Measurements from ENCODE around the gene TREML4. TPM values are rescaled to one million over a fixed set of nuclear protein-coding genes. Genes with fewer than 3 reads are reported as not detected.

Gene TREML4
- total RNA-seq, 1 donor from 2014 or later: not detected

DNA sequence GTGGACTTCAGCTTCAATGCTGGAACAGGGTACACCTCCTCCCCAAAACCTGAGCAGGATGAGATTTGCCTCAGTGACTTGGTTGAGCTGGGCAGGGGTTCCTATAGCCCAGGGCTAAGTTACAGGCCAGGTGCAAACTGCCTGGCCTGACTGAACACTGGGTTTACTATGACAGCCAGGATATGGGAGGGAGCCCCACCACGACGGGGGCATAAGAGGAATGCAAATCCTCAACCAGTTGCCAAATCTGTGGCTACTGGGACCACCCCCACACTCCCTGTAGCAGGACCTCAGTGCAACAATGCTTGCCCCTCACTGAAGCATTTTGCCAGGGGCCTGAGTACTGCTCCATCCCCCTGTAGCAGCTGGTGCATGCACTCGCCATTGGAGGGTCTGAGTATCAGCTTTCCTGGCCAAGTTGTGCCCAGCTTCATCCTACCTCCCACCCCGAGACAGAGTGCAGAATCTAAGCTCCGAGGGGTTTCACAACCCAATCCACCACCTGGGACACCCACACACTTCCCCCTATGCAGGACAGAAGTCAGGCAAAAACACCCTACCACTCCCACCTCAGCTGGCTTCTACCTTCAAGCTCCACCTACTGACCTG, 27.6 kb downstream of the TREML4 start:
- no peak for ATAC-seq

DNA sequence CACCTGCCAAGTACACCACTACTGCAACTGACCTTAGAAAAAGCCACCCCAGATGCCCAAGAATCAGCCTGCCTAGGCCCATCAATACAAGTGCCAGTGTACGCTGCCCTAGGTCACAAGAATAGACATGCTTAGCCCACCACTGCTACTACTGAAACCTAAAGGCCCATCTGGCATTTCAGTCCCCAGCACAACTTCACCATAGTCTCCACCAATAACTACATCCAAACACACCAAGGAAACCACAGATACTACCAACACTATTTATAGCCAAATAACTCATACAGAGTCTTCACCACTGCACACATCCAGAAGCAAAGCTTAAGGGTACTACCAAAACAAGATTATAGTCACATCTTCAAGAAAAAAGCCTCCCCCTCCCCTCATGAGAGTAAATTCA, 28.2 kb downstream of the TREML4 start:
- no peak for ATAC-seq

DNA sequence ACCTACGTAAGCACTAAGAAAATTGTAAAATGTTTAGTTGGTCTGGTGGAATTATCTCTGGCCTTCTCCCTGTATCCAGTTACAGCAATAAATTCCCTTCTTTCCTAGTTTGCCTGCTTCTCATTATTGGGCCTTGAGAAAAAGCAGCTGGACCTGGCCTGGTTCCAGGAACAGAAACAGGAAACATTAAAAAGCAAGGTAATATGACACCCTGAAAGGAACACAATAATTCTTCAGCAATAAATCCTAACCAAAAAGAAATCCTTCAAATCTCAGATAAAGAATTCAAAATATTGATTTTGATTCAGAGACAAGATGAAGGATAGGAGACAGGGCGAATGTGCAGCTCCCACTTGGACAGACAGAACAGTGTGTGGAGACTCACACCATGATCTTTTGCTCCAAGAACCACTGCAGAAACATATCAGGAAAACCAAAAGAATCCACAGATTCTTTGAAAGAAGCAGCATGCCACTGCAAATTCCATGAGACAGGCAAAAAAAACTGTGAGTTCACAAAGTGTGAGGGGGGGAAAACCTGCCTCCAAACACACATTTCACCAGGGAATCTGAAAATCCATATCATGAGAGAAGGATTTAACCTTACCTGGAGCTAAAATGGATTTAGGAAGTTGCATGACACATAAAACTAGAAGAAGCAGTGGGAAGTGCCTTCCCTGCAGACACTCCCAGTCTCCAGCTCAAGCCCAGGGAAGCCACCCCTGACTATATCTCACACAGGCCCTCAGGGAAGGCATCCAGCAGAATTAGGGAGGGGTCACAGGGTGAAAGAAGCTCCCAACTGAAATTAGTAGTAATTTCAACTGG, 29.4 kb downstream of the TREML4 start:
- ATAC-seq: no peak

DNA sequence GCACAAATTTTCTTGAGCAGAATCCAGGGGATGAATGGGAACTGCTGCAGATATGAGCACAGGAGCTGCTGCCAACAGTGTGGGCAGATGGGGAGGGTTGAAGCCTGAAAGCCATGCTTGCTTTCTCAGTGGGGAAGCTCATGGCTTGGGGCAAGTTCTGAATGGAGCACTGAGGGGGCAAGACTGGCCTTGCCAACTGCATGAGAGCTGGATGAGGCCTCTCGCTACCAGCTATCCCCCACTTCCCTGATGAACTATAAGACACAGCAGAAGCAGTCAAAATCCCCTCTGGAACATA, 30.0 kb downstream of the TREML4 start:
- no peak for ATAC-seq

DNA sequence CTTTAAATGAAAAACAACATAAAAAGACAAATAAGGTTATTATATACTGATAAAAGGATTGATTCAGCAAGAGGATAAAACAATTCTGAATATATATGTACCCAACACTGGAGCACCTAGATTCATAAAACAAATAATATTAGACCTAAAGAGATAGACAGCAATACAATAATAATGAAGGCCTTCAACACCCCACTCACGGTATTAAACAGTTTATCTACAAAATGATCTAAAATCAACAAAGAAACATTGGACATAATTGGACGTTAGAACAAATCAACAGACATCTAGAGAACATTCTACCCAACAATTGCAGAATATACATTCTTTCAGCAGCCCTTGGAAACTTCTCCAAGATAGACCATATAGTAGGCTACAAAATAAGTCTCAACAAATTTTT, 34.3 kb downstream of the TREML4 start:
- ATAC-seq: no peak

DNA sequence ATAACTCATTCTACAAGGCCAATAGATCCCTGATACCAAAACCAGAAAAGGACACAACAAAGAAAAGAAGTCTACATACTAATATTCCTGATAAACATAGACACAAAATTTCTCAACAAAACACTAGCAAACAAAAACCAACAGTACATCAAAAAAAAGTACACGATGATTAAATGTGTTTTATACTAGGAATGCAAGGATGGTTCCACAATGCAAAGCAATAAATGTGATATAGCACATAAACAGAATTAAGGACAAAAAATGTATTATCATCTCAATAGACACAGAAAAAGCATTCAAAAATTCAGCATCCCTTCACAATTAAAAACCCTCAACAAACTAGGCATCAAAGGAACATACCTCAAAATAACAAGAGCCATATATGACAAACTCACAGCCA, 35.1 kb downstream of the TREML4 start:
- no peak for ATAC-seq

DNA sequence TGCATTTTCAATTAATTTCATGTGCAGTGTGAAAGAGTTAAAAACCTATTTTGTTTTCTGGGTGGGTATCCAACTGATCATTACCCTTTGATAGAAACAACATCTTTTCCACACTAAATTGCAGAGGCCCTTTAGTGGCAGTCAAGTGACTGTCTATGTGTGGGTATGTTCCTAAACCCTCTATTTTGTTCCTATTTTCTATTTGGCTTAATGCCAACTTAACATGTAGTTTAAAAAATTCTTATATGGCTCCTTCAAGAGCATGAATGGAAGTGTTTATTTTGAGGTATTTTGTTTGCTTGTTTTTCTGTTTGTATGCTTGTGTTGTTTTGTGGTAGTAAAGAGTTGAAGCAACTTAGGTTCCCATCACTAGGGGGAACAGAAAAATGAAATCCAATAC, 38.4 kb downstream of the TREML4 start:
- no peak for ATAC-seq

DNA sequence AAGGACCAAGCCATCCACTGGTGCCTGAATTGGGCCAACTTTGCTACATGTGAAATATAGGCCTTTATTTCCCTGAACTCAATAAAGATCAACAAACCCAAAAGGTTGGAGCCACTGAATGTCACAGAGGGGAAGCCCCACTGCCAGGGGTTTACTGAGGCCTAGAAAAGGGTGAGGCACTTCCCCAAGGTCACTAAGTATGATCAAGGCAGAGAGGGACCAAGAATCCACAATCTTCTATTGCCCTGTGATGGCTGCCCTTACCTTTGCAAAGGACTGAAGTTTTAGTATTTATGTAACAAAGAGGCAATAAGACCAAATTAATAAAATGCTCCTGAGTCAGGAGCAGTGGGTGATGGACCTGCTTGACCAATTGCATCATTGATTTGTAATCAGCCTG, 40.3 kb downstream of the TREML4 start:
- no peak for ATAC-seq

DNA sequence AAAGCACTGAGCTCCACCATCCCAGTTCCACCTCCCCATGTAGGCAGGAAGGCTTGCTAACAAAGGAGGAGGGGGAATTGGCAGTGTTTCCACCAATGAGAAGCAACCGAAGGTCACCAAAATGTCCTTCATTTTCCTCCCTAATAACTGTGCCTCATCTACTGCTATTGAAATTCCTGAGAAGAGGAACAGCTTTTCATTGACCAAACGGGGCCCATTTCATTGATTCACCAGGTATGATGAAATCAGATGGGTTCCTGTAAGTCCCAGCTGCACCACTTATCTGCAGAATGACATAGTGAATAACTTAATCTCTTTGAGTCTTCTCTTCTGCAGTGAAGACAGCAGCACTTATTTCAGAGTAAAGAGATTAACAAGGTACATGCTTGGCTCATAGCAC, 41.0 kb downstream of the TREML4 start:
- no peak for ATAC-seq

DNA sequence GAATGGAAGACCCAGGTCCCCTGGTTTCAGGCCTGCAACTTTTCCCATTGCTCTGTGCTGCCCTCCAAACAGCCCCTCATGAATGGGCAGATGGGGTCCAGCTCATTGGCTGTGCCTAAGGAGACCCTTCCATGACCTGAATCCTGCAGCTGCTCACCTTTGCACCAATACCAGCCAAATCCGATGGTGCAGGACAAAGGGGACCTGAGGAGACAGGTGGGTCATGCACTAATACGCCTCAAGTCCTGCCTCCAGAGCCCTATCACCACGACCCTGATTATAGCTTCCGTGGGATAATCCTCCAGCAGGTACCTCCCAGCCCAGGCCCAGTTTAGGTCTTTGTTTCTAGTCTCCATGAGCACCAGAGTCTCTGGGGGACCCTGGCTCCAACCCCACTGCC, 41.6 kb downstream of the TREML4 start:
- no peak for ATAC-seq

DNA sequence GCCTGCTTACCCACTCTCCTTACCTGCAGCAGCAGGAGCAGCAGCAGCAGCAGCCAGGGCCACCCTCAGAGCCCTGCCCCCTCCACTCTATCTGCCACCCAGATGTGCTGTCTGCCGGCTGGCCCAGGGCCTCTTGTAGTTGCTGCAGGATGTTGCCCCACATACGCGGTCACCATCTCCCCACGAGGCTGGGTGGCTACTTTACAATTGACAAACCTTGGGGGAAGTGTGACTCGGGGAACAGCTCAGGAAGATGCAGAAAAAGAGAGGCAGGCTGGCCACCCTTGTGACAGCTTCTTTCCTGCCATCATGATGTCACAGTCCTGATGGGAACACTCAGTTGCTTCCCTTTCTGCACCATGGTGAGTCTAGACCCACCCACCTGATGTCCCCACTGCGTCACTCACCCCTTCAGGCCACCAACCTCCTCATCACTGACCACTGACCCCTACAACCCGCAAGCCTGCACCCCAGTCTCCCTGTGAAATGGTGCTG, 43.8 kb downstream of the TREML4 start:
- ATAC-seq: no peak

DNA sequence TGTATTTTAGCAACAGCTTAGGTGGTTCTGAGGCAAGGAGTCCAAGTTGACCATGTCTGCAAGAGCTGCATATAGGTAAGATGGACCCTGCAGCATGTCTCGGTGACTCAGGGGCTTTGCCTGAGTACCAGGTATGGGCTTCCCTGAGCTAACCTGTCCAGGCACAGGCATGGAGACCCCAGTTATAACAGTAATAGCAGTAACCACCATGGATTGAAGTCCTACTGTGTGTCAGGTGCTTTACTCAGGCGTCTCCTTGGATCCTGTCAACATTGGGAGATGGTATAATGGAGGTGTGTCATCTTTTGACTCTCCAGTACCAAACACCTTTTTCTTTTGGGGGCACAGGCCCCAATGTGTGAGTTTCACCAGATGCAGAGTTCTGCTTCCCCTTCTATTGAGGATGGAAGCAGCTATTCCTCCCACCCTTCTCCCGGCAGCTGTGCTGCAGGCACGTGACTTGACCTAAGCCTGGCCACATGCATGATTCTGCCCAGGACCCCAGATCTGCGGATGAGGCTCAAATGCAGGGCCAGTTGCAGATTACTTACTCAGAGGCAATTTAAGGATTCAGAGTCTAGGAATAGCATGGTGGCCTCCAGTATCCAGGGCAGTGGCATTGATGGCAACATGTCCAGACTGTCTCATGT, 44.6 kb downstream of the TREML4 start:
- ATAC-seq: no peak

DNA sequence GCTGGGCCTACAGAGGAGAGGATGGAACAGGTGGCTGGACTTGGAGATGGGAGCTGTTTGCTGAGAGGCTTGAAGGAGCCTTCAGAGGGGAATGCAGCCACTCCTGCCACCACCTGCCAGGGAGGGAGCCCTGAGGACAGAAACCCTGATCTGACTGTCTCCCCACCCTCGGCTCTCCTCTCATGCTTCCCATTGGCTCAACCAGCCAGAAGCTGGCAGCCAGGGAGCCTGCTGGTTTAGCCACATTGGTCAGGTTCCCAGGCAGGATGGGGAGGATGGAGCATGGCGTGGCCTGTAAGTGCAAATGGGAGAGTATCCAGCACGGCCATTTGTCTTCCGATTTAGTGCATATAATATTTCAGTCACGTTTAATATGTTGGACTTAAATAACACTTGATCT, 45.6 kb downstream of the TREML4 start:
- no peak for ATAC-seq

DNA sequence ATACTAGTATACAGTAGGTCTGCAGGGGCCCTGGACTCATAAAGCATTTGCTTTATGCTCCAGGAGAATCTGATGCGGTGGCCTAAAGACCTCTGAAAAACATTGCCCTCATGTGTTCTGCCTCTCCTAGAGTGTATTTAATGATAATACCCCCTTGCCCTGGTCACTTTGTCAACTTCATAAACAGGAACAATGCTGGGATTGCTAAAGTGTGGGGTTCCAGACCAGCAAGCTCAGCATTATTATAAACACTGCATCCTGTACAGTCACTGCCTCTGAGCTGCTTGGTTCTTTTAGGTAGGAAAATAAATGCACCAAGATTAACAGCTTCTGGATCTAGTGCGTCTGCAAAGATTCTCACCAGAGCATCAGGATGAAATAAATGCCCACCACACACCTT, 46.1 kb downstream of the TREML4 start:
- ATAC-seq: no peak

DNA sequence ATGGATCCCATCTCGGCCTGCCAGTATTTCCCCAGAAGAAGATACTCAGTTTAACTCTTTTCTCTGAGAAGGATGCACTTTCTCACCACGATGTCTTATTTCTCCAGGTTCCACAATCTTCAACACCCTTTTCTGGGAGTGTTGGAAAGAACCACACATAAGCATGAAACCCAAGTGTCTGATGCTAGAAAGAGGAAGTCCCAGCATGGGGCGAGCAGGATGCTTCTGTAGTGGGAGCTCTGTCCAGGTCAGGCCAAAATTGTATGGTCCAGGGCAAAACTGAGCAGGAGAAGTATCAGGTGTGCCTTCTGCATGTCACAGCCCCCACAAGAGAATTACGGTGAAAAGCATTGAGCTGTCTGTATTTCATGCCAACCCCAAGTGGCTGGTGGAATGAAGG, 47.3 kb downstream of the TREML4 start:
- ATAC-seq: no peak

DNA sequence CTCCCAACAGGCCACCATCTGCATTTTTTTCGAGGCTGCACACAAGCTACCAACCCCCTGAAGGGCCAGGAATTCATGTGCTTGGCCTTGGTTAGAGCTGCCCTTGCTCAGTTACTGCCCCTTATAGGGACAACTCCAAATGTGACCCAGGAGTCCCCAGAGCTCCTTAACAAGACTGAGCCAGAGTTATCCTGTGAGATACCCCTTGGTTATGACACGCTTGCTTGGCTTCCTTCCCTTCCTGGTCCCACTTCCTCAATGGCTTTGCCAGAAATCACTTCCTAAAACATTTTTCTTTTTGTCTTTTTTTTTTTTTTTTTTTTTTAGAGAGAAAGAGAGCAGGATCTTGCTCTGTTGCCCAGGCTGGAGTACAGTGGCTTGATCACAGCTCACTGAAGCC, 49.5 kb downstream of the TREML4 start:
- no peak for ATAC-seq

DNA sequence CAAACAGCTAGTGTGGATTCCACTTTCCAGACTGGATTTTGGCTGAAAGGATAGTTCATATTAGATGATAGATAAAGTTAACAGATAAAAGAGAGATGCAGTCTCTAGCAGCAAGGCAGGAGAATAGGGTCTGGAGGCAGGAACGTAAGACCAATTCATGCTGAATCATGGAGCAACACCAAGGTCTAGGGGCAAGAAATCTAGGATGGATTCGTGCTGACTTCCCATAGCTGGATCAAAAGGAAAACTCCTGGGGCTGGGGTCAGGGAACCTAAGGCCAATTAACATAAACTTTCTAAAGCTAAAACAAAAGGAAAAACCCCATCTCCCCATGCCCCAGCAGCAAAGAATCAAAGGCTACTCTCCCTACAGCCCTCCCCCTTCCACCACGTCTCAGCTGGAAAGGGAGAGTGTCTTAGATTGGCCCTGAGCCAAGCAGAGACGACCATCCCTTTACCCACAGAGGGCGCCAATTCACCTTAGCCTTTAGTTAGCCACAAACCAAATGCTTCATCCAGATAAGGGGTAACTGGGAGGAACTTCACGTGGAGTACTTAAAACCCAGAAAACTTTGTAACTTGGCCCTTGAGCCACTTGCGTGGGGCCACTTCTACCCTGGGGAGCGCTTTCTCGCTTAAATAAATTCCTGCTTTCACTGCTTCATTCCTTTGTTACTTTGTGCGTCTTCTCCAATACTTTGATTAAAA, 50.7 kb downstream of the TREML4 start:
- ATAC-seq: peak; percentile 57

DNA sequence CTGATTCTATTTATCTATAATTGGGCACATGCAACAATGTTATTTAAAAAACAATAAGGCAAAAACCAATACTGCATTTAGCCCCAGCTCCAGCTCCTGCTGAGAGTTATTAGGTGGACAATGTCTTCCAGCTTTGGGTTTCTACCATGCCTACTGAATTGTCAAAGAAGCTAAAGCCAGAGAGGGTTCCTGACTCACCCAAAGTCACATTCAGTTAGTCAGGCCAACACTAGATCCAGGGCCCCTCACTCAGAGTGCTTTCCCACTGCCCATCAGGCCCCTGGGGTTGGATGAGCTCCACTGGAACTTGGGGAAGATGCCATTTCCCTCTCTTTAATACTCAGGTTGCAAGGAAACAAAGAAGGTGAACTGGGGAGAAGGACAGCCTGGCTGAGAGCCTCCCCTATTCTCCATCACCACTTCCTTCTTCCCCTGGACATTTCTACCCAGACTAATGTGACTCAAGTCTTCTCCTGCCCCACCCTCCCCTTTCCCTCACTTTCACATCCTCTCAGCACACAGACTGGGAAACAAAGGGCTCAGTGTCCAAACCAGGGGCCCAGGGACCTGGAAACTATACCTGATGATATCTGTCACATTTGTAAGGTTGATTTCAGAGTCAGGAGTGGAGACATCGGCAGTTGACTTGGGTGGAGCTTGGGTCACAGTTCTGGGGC, 52.4 kb downstream of the TREML4 start:
- no peak for ATAC-seq

DNA sequence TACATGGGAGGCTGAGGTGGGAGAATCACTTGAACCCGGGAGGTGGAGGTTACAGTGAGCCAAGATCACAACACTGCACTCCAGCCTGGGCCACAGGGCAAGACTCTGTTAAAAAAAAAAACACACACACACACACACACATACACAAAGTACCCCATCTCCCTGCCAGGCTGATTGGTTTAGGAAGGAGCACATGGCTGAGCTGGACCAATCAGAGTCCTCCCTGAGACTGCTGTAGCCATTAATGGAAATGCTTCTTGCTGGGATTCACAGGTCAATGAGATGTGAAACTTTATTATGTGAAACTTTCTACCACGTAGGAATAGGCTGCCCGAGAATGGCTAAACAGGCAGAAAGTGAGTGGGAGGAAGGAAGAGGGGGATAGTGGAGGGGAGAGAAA, 55.5 kb downstream of the TREML4 start:
- ATAC-seq: no peak

DNA sequence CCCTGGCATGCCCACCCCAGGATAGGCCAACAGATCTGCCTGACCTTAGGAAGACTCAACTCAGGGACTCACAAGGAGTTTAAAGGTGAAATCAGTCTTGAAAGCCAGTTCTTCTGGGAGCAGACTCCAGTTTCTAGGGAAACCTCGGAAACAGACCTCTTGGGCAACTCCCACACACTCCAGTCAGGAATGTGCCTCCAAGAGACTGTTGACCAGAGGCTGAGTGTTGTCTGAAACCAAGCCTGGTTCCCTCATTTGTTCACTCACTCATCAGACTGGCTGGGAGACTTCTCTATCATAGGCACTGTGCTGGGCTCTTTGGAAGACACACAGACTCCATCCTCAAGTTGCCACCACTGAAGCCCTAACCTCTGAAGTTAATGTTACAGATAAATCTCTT, 56.6 kb downstream of the TREML4 start:
- ATAC-seq: no peak

DNA sequence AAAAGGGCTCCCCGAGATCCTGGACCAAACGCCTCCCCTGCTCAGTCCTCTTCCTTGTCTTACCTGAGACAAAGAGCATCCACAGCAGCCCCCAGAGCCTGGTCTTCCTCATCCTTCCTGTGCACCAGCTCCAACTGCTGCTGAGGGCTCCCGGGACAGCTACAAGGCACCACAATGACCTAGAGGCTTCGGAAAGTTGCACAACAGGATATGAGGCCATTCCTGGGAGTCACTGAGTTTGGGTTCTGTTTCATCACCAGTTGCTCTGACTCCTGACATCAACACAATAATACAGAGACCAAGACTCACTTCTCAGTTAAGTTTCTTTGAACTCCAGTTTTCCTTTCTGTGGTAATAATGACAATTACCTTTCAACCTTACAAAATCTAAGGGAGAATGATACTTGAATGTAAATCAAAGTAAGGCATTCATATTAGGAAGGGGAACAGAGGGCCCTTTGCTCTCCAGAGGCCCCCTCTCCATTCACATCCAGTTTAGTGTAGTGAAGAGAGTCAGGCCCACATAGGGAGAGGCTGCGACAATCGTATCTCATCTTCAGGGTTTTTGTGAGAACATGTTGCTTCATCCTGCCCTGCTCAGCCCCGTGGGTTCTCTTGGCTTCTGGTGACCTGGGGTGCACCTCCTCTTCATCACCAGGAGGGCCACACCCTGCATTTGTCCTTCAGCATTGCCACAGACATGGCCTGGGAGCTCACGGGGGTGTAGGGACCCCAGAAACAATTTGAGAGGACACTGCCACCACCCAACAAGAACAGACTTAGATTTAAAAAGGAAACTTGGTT, 58.6 kb downstream of the TREML4 start, which contains the start of gene TREM1:
TSS of gene TREM1 (minus strand) at position 139 of the 803 bp plus-strand sequence. CDS start at position 112, 27 bp downstream.
- peak; percentile 70 for ATAC-seq

All from esophagus mucosa (tissue), 1 donor.